Kasumi-1 (cell line): ENCODE data around the gene EDN1.
A peak's percentile ranks its signal among the peaks of the same experiment; 100 is the strongest.

Experiments
- DNase-seq, 2 experiments: peaks; one replicate each; lab custom pipeline; 2025; lab: John Stamatoyannopoulos, UW

The EDN1 gene

DNA sequence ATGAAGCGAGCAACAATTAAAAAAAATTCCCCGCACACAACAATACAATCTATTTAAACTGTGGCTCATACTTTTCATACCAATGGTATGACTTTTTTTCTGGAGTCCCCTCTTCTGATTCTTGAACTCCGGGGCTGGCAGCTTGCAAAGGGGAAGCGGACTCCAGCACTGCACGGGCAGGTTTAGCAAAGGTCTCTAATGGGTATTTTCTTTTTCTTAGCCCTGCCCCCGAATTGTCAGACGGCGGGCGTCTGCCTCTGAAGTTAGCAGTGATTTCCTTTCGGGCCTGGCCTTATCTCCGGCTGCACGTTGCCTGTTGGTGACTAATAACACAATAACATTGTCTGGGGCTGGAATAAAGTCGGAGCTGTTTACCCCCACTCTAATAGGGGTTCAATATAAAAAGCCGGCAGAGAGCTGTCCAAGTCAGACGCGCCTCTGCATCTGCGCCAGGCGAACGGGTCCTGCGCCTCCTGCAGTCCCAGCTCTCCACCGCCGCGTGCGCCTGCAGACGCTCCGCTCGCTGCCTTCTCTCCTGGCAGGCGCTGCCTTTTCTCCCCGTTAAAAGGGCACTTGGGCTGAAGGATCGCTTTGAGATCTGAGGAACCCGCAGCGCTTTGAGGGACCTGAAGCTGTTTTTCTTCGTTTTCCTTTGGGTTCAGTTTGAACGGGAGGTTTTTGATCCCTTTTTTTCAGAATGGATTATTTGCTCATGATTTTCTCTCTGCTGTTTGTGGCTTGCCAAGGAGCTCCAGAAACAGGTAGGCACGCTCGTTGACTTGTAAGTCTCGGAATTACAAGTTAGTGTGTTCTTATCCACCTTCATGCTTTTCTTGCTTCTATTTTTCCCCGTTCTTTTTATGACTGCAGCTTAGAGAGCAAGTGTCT lies at the start of gene EDN1:
TSS of gene EDN1 (plus strand) at position 429 of the 888 bp plus-strand sequence. CDS start at position 698, 269 bp downstream.
- peak; percentile 56 to 82 for DNase-seq

DNA sequence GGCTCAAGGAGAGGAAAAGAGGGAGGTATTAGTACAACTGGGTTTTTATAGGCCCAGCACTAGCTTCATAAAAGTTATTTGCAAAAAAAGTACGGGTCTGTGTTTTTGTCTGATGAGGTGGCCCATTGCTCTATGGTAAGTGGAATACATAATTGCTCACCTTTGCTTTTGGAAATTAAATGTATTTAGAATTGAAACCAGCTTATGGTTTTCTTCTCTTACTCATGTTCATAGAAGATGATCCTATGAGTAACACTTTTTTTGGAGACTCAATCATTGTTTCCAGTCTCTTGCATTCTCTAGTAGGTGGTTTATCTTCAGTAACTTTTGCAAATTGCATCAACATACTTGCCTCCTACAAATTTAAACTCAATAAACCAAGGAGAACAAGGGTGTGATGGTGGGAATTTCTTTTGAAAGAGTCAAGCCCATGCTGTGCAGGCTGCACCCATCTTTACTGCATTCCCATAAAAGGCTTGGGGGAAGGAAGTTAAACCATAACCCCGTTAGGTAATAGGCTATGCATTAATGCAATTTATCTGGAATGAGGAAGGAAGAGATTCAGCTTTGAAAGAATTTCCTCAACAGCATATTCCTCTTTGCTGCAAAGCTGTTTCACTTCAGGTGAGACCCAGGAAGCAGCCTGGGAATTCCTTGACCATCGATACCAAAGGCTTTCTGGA lies 48.5 kb upstream of the EDN1 start:
- DNase-seq, result peak; percentile 48 to 52

DNA sequence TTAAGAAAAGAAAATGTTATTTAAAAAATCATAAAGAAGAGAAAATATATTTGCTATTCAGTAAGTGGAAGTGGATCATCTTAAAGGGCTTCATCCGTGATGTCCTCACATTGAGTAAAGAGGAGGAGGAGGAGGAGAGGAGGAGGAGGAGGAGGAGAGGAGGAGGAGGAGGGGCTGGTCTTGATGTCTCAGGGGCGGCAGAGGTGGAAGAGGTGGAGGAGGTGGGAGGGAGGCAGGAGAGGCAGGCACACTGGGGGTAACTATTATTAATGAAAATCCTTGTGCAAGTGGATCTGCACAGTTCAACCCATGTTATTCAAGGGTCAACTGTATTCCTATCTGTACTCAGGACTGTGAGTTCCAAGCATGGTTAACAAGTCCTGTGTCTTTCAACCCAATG lies 47.0 kb upstream of the EDN1 start:
- no peak for DNase-seq

DNA sequence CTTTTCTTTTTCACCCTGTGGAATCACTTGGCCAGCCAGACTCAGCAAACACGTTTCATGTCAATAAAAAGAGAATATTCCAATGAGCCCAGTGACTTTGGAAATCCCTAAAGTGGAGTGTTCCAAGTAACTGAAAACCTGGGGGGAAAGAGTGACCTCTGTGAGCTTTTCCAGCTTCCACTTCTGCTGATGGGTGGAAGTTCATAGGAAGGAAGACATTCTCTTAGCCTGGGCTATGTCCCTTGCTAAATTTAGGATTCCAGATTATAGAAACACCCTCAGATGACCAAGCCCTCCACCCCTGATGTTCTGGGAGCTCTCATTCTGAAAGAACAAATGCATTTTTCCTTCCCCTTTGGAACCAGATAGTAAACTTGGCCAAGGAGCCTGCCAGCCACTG lies 44.8 kb upstream of the EDN1 start:
- DNase-seq, result no peak

DNA sequence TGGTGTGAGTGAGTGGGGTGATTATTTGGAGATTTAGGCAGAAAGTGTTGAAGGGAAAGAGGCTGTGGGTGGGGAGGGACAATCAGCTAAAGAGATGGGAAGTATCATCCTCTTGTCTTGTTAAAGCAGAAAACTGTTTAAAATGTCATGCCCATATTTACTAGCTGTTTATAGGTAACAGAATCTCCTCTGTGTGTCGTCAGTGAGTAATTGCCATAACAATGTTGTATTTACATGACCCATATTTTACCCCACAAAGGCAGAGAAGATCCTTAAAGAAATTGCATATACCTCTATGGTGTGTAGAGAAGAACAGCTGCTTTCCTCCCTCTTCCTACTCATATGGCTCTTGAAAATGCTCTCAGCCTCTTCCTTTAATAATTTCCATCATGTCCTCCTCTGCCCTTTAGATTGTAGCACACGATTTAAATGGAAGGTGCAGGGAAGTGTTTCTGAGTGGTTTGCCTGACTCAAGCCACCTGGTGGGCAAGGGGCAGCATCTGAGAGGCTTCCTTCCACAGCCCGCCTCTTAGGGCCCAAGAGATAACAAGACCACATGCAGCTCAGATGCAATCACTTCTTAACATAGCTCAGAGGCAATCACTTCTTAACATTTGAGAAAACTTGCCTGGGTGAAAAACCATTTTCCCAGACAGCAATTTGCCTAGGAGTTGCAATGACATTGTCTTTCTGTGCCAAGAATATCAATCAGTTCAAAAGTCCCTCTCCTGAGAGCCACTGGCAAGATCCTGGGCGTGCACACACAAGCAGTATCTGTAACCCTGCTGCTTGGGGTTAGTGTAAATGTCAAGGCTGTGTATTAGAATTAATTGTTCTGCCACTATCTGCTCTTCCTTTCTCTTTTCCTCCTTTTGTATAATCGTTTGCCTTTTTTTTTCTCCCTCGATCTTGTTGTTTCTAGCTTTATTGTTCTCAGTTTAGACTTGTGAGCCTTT lies 44.1 kb upstream of the EDN1 start:
- no peak for DNase-seq

DNA sequence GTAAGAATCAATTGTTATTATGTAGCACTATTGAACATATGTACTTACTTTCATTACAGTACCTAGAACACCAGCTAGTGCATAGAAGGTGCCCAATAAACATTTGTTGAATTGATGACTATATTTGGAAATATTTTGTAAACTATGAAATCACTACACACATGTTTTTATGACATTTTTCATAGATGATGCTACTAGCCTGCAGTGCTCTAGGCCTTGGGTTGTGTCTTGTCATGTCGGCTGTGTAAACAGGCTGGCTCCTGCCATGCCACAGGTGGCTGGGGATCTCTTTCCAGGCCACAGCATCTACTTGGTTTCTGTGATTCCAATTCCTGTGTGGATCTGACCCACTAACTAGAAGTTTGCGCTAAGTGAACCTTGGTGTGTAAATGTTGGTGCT lies 43.3 kb upstream of the EDN1 start:
- DNase-seq, result no peak

DNA sequence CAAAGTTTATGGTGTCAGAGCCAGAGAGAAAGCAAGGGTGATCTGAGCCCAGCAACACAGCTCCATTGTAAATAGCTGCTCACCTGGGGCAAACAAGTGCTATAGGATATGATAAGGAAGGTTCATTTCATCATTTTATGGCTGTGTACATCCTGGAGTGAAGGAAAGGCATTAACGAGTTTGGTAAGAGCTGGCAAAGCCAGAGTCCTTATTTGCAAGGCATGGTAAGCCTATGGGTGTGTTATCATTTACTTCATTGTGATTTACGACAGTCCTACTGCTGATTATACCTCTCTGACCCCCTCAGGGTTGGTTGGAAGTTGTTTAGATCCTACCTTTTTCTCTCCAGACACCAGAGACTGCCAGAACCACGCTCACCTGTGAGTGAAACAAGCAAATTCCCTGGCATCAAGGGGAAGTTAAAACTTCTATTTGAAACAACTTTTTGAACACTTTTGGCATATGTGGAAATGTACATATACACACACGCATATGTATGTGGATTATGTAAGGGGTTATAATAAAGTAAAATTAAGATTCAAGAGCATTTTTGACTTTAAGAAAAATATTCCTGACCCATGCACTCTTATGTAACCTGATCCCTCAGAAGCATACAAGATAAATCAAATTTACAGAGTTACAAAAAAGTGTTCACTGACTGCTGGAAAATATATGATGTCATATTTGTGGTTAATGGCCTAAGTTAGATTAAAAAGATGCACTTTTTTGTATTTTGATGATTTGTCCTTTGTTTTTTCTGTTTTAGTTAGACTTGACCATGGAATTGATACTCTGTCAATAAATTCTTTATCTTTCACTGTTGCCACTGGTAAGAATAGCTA lies 40.4 kb upstream of the EDN1 start:
- no peak for DNase-seq

DNA sequence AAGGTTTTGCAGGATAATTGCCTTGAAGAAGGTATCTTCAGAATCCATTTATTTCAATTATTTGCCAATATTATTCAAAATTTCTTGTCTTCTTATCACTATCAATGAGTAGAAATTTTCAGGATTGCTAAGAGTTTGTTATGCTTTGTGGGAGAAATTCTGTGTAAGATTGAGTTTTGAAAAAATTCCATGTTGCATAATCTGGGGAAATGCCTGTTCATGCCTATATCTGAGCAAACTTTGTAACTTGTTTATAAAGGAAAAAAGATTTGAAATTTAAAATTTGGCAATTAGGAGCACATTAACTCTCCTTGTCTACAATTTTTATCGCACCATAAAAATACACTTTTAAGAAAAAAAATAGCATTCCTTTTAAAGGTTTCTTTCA lies 39.8 kb upstream of the EDN1 start:
- DNase-seq, result no peak

DNA sequence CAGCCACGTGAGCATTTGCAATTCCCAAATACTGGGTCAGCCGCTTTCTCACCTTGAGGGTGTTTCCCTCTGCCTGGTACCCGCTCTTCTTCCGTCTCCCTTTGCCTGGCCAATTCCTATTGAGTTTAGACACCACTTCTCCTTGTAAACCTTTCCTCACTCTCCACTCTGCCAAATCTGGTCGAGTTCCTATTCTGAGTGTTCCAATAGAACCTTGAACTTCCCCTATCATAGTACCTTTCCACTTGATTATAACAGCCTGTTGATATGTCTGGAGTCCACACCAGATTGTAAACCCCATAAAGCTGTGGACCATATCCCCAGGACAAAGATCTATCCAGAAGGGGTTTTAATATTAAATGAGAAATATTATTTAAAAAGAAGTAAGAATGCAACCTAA lies 36.0 kb upstream of the EDN1 start:
- DNase-seq, result no peak

DNA sequence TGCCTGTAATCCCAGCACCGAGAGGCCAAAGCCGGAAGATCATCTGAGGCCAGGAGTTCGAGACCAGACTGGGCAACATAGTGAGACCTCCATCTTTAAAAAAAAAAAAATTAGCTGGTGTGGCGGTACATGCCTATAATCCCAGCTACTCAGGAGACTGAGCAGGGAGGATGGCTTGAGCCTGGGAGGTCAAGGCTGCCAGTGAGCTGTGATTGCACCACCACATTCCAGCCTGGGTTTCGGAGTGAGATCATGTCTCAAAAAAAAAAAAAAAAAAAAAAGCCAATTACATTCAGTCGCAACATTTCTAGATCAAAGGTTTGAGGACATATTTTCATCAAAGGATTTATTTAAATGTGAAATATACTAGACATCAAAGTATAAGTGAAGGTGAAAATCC lies 32.0 kb upstream of the EDN1 start:
- DNase-seq, result no peak

DNA sequence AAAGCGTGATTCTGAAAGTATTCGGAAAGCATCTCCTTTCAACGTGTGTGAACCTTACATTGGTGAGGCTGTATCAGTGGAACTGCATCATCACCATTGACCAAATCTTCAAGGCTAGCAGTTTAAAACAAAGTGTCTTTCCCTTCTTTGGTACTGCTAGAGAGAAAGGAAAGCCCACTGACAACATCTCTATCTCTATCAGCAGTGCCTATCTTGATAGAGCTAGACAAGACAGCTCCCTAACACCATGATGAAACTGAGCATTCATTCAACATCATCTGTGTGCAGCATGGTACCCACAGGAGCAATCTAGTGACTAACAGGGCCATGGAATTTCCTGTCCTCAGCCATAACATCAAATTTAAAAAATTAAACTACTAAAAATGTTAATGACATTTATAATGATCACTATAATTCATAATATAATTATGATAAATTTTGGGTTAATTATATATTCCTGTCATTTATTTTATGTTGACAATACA lies 31.5 kb upstream of the EDN1 start:
- no peak for DNase-seq

DNA sequence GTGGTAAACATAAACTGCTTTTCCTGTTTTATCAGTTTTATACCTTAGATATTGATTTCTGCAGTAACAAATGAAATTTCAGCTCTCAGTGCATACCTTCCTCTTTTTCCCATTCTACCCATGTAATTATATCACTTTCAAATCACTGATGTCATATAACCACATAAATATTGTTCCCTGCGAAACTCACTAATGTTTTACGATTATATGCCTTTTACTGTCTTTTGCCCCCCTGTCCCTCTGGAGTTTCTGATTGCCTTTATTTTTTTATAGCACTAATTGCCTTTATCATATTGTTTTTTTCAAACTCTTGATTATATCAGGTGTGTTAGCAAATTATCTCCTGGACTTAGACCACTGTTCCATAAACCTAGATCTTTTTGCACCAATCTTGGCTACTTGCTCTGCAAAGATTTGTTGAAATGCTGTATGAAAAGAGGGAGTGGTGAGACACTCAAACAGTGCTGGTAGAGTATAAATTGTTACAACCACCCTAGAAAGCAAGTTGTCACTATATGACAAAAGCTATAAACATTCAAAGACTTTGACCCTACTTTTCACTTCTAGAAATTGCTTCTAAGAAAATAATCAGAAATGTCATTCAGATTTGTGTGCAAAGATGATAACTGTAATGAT lies 29.6 kb upstream of the EDN1 start:
- DNase-seq, result no peak

DNA sequence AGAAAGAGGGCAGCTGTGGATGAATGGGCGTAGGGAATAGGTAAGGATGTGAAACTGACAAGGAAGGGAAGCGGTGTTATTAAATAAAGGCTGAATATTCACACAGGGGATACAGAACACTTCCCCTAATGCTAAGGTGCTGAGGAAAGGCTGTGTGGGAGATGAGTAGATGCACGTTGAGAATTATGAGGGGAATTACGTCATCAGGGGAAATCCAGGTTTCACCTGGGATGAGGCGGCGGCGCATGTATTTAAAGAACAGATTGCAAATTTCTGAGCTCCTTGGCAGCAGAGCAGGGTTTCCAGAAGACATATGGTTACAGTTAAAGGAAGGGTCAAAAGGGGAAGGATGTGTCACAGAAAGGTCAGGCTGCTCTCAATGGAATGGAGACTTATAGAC lies 28.7 kb upstream of the EDN1 start:
- no peak for DNase-seq

DNA sequence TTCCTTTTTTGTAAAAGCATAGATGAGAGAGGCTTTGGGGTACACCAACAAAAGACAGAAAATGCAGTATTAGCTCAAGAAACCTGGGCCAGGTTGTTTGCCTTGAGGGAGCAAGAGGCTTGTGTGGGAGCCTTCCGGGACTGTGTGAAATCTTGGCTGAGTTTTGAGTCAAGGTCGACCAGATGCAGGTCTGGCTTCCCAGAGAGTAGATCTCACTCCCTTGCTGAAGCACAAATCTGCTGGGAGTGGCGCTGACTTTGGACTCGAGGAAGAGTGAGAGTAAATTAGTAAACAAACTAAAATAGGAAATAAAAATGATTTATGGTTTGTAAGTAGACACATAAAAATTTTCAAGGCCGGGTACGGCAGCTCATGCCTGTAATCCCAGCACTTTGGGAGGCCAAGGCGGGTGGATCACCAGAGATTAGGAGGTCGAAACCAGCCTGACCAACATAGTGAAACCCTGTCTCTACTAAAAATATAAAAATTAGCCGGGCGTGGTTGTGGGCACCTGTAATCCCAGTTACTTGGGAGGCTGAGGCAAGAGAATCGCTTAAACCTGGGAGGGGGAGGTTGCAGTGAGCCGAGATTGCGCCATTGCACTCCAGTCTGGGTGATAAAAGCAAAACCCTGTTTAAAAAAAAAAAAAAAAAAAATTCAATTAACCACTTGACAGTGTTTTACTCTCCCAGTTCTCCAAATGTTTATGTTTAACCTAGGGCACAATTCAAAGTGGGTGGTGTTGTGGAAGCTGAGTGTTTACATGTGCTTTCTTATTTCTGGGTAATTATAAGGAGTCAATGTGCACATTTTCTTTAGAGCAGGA lies 27.7 kb upstream of the EDN1 start:
- no peak for DNase-seq

DNA sequence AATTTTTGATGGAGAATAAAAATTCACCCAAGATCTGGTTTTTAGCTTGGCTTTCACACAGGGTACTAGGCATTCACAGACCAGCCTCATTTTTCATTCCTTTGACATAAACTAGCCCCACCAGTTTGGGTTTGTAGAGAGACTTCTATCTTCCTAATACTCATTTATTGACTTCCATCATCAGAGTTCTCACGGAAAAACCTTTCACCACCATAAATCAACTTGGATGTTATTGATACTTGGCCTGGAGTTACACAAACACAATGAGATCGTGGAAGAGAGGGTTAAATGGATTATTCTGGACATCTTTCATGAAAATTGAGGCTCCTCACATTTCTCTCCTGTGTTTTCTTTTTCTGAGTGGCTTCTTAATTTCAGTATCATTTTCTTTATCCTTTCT lies 26.8 kb upstream of the EDN1 start:
- DNase-seq, result no peak

DNA sequence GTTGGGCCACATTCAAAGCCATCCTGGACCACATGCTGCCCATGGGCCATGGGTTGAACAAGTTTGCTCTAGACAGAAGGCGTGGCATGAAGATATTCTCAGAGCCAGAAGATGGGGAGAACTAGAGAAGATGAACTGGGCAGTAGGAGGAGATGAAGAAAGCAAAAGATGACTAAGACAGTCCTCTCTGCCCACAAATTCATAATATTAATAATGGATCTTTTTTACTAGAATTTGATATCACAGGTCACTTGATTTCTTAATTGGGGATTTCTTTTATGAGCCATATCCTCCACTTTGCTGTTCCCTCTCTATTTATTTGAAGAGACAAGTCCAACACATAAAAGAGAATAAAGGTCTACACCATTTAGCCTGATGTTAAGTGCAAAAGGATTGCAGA lies 25.5 kb upstream of the EDN1 start:
- DNase-seq, result no peak

DNA sequence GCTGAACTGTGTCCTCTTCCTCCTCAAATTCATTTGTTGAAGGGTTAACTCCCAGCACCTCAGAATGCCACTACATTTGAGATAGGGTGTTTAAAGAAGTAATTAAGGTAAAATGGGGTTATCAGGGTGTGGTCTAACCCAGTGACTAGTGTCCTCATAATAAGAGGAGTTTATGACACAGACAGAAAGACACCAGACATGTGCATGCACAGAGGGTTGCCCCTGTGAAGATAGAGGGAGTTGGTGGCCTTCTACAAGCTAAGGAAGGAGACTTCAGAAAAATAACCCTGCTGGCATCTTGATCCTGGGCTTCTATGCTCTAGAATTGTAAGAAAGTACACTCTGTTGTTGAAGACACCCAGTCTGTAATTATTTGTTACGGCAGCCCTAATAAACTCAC lies 24.9 kb upstream of the EDN1 start:
- DNase-seq, result no peak

DNA sequence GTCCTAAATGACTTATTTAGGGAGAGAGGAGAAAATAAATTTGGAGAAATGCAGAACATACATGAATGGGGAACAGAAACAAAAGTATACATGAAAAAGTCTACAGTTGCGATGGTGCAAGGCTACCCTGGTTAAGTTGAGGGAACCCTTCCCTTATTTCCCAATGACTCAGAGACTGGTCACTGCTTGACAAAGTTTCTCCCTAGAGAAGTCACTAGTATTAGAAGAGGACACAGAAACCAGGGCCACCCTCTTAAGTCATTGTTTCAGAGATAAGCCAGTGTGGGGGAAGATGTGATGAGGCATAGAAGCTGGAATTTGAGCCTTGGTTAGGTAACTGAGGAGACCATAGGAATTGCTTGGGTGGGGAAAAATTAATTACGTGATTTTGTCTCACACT lies 24.4 kb upstream of the EDN1 start:
- DNase-seq, result no peak

DNA sequence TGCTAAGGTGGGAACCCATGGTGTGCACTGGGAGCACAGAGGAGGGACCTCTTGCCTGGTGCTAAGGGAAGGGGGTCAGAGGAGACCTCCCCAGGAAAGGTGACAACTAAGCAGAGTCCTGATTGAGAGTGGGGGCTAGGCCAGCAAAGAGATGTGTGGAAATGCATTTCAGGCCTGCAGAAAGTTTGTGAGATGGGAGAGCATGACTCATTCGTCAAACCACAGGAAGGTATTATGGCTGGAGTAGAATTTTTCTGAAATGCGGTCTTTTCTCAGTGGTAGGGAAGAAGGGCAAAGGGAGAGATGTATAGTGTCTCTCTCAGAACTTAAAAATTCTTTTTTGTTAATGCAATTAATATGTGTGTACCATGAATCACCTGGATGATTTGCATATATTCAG lies 23.6 kb upstream of the EDN1 start:
- peak; percentile 70 to 79 for DNase-seq

DNA sequence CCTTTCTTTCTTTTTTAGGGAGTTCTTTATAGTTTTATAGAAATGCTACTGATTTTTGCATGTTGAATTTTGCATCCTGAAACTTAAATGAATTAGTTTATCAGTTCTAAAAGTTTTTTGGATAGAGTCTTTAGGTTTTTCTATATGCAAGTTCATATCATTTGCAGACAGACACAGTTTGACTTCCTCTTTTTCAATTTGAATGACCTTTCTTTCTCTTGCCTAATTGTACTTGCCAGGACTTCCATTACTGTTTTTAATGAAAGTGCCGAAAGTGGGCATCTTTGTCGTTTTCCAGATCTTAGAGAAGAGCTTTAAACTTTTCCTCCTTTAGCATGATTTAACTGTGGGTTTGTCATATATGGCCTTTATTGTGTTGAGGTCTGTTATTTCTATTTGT lies 21.1 kb upstream of the EDN1 start:
- DNase-seq, result peak; percentile 45 to 59
